ENCODE measurements around the gene LKAAEAR1.

DNA sequence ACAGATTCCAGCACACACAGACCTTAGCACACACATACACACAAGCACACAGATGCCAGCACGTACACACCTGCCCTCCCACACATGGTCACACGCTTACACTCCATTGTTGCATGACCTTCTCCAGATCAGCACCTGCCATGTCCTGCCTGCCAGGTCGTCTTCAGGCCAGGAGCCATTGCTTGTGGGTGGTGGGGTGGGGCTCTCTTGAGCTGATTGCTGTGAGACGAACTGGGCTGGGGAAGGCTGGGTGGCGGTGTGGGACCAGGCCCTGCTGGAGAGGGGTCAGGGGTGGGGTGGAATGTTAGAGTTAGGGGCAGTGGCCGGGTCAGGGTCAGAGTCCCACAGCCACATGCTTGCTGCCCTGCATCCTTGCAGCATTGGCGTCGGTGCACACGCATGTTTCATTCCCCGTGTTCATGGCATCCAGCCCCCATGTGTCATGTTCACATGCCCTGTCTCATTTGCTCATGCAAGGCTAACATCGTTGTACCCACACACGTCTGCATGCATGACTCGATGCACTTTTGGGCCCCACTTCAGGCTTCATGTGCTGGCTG lies 29.7 kb upstream of the LKAAEAR1 start:
- TF ChIP-seq EZH2 (IDR thresholded peaks at IDR 0.05; ENCODE audit: borderline replicate concordance, low read length) = no peak
- no peak for TF ChIP-seq CTCF (conservative IDR thresholded peaks at IDR 0.05 in 1 of 2, IDR thresholded peaks at IDR 0.05 in 1 of 2; ENCODE audit: extremely low read depth in 1 of 2, insufficient read depth in 1 of 2, low read depth in 1 of 2, low read length in 2 of 2)

Measured in mammary epithelial cell (primary cell).